Activated B cell treated with CpG ODN at 0.5 μM for 24 hours (primary cell): ENCODE data around the gene SLC36A2. TPM values are rescaled to one million over a fixed set of nuclear protein-coding genes. Genes with fewer than 3 reads are reported as not detected.
A peak's percentile ranks its signal among the peaks of the same experiment; 100 is the strongest.

Experiments
- ATAC-seq: fragments of 200-7000 bp; cut with Tn5 transposase; one replicate; pipeline ENCODE4 v1.10.0; 2021; ENCODE audit warnings: low read depth, mild to moderate bottlenecking, moderate library complexity
- CTCF ChIA-PET: fragments of 350-600 bp; sonication (Branson Sonifier 250); formaldehyde crosslinking; loops from one replicate; lab custom pipeline; 2021; ENCODE audit warnings: antibody characterized with exemption; lab: Charles Lee
- POLR2A ChIA-PET: fragments of 350-600 bp; sonication (Branson Sonifier 250); formaldehyde crosslinking; loops from one replicate; lab custom pipeline; 2021; ENCODE audit warnings: antibody characterized with exemption; lab: Charles Lee
- DNase-seq: peaks from one replicate; pipeline ENCODE4 v3.0.0; 2022
- H3K27ac Mint-ChIP-seq: one replicate; pipeline ENCODE4 v1.8.0; 2020; ENCODE audit warnings: mixed read lengths
- H3K27me3 Mint-ChIP-seq: one replicate; pipeline ENCODE4 v1.8.0; 2021; ENCODE audit warnings: mixed read lengths
- H3K36me3 Mint-ChIP-seq: one replicate; pipeline ENCODE4 v1.8.0; 2021; ENCODE audit warnings: low read depth, mixed read lengths
- H3K4me1 Mint-ChIP-seq: one replicate; pipeline ENCODE4 v1.8.0; 2021; ENCODE audit warnings: mixed read lengths
- H3K4me3 Mint-ChIP-seq: one replicate; pipeline ENCODE4 v1.8.0; 2020; ENCODE audit warnings: mild to moderate bottlenecking, mixed read lengths
- H3K9me3 Mint-ChIP-seq: one replicate; pipeline ENCODE4 v1.8.0; 2020; ENCODE audit warnings: mixed read lengths
- CTCF ChIP-seq: fragments of 200-600 bp; IDR thresholded peaks from one replicate; pipeline ENCODE4 v1.8.0; 2022; ENCODE audit warnings: antibody characterized with exemption, mild to moderate bottlenecking
- intact Hi-C: fragments of 100-400 bp; cut with micrococcal nuclease; formaldehyde crosslinking; loops from one replicate; pipeline ENCODE4 v1.15.1; 2024
- total RNA-seq: library from RNA; stranded (reverse); gene quantifications from 2 replicates; pipeline ENCODE4 v1.2.3, GENCODE V29; 2022

SLC36A2 gene
- total RNA-seq, 1 donor from 2014 or later: not detected

- ChIA-PET POLR2A (no interaction called here), CTCF (no interaction called here)
- no peak for TF ChIP-seq CTCF
- DNase-seq: no peak
- Mint-ChIP-seq H3K27me3 (no peaks in the 10 kb centered on the region), H3K4me1 (peaks cover 3% of the 10 kb centered on the region), H3K27ac (no peak overlapping the region), H3K4me3 (no peak overlapping the region), H3K36me3 (no peaks in the 10 kb centered on the region), H3K9me3 (no peaks in the 10 kb centered on the region)
- intact Hi-C loops: no loop called here
- peak; percentile 42 for ATAC-seq
These were observed 59.2 kb downstream of the SLC36A2 start for GRCh38 chr5:151288180-151288579.

- H3K9me3 Mint-ChIP-seq: no peaks in the 10 kb centered on the region
- no peaks in the 10 kb centered on the region for H3K27me3 Mint-ChIP-seq
- H3K4me3 Mint-ChIP-seq: no peak overlapping the region
- DNase-seq (no peak), ATAC-seq (no peak)
- ChIA-PET POLR2A (interaction anchor here (0.6 kb wide), 1 partner anchor 34 kb away, joined by 3 read pairs; no protein-coding TSS in a partner anchor), CTCF (no interaction called here)
- TF ChIP-seq CTCF: no peak
- no peak overlapping the region for H3K27ac Mint-ChIP-seq
- H3K4me1 Mint-ChIP-seq: peaks cover 3% of the 10 kb centered on the region
- H3K36me3 Mint-ChIP-seq: no peaks in the 10 kb centered on the region
- intact Hi-C loops: no loop called here
These were observed 61.1 kb downstream of the SLC36A2 start for GRCh38 chr5:151286246-151286645.

- no peak for ATAC-seq
- Mint-ChIP-seq H3K27me3 (no peaks in the 10 kb centered on the region), H3K36me3 (no peaks in the 10 kb centered on the region), H3K9me3 (no peaks in the 10 kb centered on the region), H3K4me3 (no peak overlapping the region), H3K27ac (no peak overlapping the region), H3K4me1 (peaks cover 3% of the 10 kb centered on the region)
- intact Hi-C loops: no loop called here
- ChIA-PET POLR2A (no interaction called here), CTCF (no interaction called here)
- TF ChIP-seq CTCF: no peak
- DNase-seq: no peak
These were observed 61.7 kb downstream of the SLC36A2 start for GRCh38 chr5:151285683-151286082.

- no peak for ATAC-seq
- Mint-ChIP-seq H3K36me3 (peaks cover 4% of the 10 kb centered on the region), H3K4me1 (peaks cover 3% of the 10 kb centered on the region), H3K27me3 (no peaks in the 10 kb centered on the region), H3K4me3 (no peak overlapping the region), H3K27ac (no peak overlapping the region), H3K9me3 (no peaks in the 10 kb centered on the region)
- ChIA-PET CTCF (no interaction called here), POLR2A (no interaction called here)
- DNase-seq: no peak
- TF ChIP-seq CTCF: no peak
- intact Hi-C loops: no loop called here
These were observed 62.9 kb downstream of the SLC36A2 start for GRCh38 chr5:151284392-151284967.

DNA sequence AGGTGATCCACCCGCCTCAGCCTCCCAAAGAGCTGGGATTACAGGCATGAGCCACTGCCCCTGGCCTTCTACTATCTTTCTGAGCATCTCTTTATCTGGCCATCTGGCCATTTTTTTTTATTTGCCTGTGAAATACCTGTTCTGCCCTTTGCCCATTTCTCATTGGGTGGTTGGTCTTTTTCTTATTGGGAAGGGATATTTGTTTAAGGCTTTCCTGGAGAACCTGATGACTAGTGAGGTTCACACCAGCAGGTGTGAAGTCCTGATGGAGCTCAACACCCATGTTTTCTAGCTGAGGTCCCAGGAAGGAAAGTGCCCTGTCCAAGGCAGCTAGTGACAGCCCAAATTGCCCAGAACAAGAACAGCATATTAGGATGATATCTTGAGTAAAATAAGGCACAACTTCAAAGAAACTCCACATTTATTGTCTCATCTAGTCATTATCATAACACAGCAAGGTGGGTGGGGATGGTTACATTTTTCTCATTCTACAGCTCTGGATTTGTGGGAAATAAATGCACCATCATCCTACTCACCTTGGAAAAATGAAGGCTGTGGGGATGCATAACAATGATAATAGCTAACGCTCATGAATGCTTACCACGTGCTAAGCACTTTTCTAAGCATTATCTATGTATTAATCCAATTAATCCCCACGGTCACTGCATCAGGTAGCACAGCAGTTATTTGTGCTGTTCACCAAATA is 64.1 kb downstream of the SLC36A2 start:
- Mint-ChIP-seq H3K27ac (no peak overlapping the region), H3K27me3 (no peaks in the 10 kb centered on the region), H3K9me3 (no peaks in the 10 kb centered on the region), H3K36me3 (peaks cover 4% of the 10 kb centered on the region), H3K4me1 (peaks cover 3% of the 10 kb centered on the region), H3K4me3 (no peak overlapping the region)
- ChIA-PET POLR2A (no interaction called here), CTCF (no interaction called here)
- no peak for TF ChIP-seq CTCF
- ATAC-seq (no peak), DNase-seq (no peak)
- intact Hi-C loops: no loop called here
